ENCODE data around the gene ZNF689.
"Not testable (repeated sequence)": the region's sequence is repeated elsewhere in the genome, so short reads cannot be mapped to it uniquely, and the experiment has no call there.

ZNF689 gene

GRCh38 chr16:30636599-30636998 is 26.4 kb upstream of the ZNF689 start:
- no peak for DNase-seq
- no peak for ATAC-seq

- DNase-seq (no peak), ATAC-seq (no peak)
These were observed 23.3 kb upstream of the ZNF689 start for GRCh38 chr16:30633526-30633925.

- ATAC-seq, DNase-seq: not testable (repeated sequence)
These were observed 22.3 kb upstream of the ZNF689 start for GRCh38 chr16:30632454-30632853.

DNA sequence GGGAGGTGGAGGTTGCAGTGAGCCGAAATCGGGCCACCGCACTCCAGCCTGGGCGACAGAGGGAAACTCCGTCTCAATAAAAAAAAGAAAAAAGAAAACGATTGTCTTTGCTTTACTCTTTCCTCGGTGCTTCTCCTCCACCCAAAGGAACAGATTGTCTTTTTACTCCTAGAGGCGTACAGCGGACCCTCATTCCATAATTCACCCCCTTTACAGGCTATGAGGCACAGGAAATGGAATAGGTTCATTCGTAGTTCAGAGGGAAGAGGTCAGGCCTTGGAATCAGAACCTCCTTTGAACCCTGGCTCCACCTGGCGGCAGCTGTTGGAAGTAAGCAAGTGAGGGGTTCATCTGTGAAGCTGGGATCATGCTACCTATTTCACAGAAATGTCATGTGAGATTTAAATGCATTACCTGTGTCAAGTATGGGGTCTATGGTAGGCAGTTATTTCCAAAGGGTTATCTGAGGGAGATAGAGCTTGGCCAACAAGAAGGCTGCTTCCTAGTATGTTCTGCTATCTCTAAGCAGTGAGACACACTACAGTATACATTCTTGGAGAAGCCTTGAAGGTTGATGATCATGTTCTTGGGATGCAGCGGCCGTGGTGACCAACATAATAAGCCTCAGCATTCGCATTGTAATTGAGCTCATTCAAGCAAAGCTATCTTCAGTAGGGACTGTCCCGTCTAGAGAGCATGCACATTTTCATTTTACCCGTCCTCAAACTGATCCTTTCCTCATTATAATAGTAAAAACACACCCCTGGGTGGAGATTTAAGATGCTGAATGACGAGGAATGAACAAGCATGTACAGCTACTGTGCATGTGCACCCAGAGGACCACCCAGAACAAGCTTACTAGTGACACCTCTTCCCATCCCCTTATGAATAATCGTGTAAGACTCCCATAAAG is 18.7 kb upstream of the ZNF689 start:
- ATAC-seq (peak; percentile 89), DNase-seq (peak; percentile 95)

- DNase-seq (no peak), ATAC-seq (no peak)
These were observed 16.0 kb upstream of the ZNF689 start for GRCh38 chr16:30626236-30626635.

- DNase-seq: no peak
- no peak for ATAC-seq
These were observed 13.5 kb upstream of the ZNF689 start for GRCh38 chr16:30623536-30624283.

DNA sequence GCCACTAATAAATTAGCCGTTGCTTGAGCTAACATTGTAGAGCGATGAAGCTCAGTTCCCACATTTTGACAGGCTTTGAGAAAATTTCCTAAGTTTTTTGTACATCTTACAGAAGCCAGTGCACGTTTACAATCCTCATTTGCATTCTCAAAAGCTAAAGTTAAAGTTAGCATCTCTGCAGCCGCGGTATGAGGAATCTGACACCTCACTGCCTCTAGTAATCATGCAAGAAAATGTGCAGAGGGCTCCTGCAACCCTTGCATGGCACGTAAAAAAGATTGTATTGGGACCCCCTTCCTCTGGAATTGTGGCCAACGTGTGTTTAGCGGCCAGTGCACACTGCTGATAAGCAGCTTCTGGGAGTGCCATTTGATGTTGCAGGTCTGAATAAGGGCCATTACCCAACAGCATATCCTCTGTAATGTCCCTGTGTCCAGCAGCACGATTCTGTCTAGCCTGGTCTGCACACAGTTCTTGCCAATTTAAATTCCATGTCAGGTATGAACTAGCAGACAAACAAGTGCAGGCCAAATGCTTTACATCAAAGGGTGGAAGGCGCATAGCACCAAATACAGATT is 12.4 kb upstream of the ZNF689 start:
- DNase-seq (no peak), ATAC-seq (no peak)

DNA sequence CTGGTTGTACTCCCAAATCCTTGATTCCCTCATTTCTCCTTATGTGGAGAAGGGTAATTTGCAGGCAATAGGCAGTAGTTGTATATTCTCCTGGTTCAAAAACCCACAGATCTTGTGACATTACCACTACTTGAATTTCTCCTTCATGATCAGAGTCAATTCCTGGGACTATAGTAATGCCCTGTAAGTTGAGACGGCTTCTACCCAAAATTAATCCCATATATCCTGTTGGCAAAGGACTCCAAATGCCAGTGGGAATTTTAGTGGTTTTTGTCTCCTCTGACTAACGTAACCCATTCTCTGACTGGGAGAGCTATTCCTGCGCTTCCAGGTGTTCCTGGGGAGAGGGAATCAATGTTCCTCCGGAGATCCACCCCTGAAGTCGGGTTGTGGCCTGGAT is 11.6 kb upstream of the ZNF689 start:
- ATAC-seq (no peak), DNase-seq (no peak)

DNA sequence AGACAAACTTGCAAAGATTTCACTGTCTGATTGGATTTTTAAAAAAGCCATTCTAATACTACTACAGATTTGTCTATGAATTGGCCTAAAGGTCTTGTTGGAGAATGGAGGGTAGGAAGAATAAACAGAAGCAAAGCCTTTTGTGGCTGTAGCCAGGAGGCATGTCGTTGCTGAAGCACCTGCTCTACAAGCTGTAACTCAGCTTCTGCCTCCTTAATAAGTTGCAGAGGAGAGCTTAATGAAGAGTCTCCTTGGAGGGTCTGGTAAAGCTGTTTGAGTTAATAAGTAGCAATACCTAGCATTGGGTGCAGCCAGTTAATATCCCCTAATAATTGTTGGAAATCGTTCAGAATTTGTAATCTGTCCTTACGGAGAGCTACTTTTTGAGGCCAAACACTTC is 10.0 kb upstream of the ZNF689 start:
- DNase-seq (no peak), ATAC-seq (no peak)

DNA sequence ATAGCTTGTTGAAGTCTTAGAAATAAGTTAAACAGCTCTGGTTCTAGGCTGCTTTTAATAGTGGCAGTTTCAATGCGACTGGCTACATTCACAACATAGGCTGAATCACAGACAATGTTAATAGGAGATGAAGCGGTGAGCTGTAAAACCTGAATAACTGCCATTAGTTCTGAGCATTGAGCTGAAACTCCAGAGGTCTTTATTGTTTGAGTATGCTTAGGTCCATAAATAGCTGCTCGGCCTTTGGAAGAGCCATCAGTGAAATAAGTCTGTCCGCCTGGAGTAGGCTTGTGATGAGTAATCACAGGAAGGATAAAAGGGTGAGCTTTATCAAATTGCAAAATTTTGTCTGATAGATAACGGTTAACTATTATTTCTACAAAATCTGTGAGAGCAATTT is 9.4 kb upstream of the ZNF689 start:
- ATAC-seq (no peak), DNase-seq (no peak)

- ATAC-seq (no peak), DNase-seq (no peak)
These were observed 9.0 kb upstream of the ZNF689 start for GRCh38 chr16:30619202-30619601.

- ATAC-seq (peak; percentile 89), DNase-seq (peak; percentile 90)
These were observed 5.3 kb upstream of the ZNF689 start for GRCh38 chr16:30615358-30616091.

- DNase-seq (peak; percentile 57), ATAC-seq (peak; percentile 46)
These were observed 925 bp downstream of the ZNF689 start for GRCh38 chr16:30609002-30609925.

GRCh38 chr16:30606004-30606403 is 4.2 kb downstream of the ZNF689 start:
- DNase-seq: no peak
- ATAC-seq: no peak

GRCh38 chr16:30605158-30605557 is 5.0 kb downstream of the ZNF689 start:
- ATAC-seq (no peak), DNase-seq (no peak)

DNA sequence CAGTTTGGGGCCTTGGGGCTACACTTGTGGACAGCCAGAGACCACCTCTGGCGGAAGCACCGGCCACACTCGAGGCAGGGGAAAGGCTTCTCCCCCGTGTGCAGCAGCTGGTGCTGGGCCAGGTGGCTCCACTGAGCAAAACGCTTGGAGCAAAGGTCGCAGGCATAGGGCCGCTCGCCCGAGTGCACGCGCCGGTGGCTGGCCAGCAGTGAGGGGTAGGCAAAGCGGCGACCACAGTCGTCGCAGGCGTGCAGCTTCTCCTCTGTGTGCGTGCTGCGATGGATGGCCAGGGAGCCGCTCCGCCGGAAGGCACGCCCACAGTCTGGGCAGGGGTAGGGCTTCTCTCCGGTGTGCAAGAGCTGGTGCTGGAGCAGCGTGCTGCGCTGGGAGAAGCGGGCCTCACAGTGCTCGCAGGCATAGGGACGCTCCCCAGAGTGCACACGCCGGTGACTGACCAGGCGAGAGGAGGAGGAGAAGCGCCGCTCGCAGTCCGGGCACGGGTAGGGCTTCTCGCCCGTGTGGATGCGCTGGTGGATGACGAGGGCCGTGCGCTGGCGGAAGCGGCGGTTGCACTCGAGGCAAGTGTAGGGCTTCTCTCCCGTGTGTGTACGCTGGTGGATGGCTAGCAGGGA is 5.8 kb downstream of the ZNF689 start:
- ATAC-seq: no peak
- no peak for DNase-seq

GRCh38 chr16:30603945-30604315 is 6.3 kb downstream of the ZNF689 start:
- no peak for ATAC-seq
- no peak for DNase-seq

GRCh38 chr16:30602616-30603277 is 7.4 kb downstream of the ZNF689 start:
- DNase-seq (no peak), ATAC-seq (no peak)

DNA sequence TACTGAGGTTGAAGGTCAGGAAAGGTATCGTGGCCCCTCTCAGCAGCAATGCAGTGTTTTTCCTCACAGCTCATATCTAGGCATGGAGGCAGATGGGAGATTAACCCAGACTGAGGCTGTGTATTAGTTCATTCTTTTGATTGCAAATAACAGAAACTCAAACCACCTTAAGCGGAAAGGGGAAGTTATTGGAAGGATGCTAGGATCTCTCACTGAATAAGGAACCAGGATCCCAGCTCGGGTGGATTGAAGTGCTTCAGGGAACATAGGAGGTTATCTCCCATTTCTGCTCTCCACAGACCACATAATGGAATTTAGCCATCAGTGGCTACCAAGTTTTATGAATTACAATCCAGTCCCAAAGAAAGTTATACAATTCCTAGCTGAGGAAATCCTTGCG is 8.2 kb downstream of the ZNF689 start:
- ATAC-seq: no peak
- no peak for DNase-seq

DNA sequence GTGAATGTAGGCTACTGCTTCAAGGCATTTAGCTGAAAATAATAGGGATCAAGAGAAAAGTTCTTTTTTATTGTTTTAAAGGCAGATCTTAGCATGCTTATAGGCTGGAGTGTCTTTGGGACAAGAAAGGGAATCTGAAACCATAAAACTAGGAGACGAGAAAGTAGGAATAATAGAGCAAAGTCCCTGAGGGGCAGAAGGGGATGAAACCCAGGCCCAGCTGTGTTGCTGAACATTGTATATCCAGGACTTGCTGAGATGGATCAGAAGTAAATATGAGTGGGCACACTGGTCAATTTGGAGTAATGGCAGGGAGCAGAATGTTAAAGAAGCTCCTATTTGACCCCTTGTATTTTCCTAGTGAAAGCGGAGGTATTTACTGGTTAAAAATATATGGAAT is 9.3 kb downstream of the ZNF689 start:
- DNase-seq: no peak
- no peak for ATAC-seq
